Mesodermal cell (in vitro differentiated cells): ENCODE results near the gene CMTR2.
"Not testable (repeated sequence)": the region's sequence is repeated elsewhere in the genome, so short reads cannot be mapped to it uniquely, and the experiment has no call there.

Source experiments
- H3K27ac ChIP-seq: 2 replicates; pipeline ENCODE4 v1.7.0; 2013; ENCODE audit warnings: mild to moderate bottlenecking, low read depth, low read length, moderate library complexity; ENCODE audit not compliant: severe bottlenecking
- H3K36me3 ChIP-seq: 2 replicates; pipeline ENCODE4 v1.7.1; 2013; ENCODE audit warnings: mild to moderate bottlenecking, low read length, moderate library complexity; ENCODE audit not compliant: control insufficient read depth, insufficient read depth
- H3K4me1 ChIP-seq: one replicate; pipeline ENCODE4 v1.7.1; 2013; ENCODE audit warnings: mild to moderate bottlenecking, low read length; ENCODE audit not compliant: insufficient read depth, control insufficient read depth, poor library complexity, severe bottlenecking
- H3K4me3 ChIP-seq: 2 replicates; pipeline ENCODE4 v1.7.0; 2013; ENCODE audit warnings: low read length, control low read depth, mild to moderate bottlenecking; ENCODE audit not compliant: insufficient read depth, poor library complexity, severe bottlenecking; ENCODE audit errors: extremely low read depth
- H3K9me3 ChIP-seq: 2 replicates; pipeline ENCODE4 v1.7.1; 2013; ENCODE audit warnings: mild to moderate bottlenecking, low read length, moderate library complexity; ENCODE audit not compliant: control insufficient read depth
- WGBS, 2 experiments: methylation state at CpG; one replicate each; pipeline ENCODE4 v1.1.5; 2013; ENCODE audit warnings: missing lambda C conversion rate in 2 of 2; ENCODE audit not compliant: insufficient coverage in 2 of 2; 5-methylcytosine and 5-hydroxymethylcytosine counted together

CMTR2 gene

DNA sequence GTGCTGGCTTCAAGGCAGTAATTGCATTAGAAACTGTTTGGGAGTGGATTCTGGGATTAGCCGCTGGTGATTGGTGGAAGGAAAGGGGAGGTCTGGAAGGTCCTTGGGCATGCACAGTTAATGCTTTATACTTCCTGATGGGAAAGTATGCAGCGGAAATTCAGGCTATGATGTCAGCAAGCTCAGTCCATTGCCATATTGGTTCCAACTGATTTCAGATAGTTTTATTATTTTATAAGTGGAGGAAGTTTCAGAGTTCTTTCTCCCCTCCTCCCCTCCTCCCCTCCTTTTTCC lies 8.1 kb upstream of the CMTR2 start:
- WGBS, 2 experiments = 95 to 100% methylated on average over 1 to 2 of the region's 2 CpGs
- Histone ChIP-seq H3K9me3 (no peaks in the 10 kb centered on the region), H3K4me3 (no peak overlapping the region), H3K27ac (no peak overlapping the region), H3K4me1 (no peaks in the 10 kb centered on the region), H3K36me3 (no peaks in the 10 kb centered on the region)

DNA sequence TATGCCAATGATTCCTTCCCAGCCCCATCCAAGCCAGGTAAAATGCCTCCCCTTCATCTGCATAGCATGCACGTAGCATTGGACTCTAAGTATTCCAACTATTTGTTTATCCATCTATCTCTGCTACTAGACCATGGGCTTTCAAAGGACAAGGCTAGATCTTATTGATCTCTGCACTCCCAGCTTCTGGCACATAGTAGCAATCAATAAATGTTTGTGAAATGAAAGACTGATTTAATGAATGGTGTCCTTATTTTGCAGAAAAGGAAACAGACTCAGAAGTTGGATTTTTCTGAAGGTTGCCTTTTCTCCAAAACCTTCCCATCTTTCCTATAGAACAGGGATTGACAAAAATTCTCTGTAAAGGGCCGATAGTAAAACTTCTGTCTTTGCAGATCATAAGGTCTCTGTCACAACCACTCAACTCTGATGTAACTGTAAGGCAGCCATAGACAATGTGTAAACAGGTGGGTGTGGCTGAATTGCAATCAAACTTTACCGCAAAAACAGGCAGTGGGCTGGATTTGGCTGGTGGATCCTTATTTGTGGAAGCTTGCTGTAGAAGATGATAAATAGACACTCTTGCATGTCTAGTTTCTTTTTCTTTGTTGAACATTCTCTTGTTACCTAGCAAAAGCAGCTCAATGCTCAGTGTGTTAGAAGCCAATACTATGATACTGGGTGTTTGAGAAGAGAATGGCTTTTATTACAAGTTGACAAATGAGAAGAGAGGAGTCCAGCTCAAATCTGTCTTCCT lies 7.6 kb upstream of the CMTR2 start:
- no peaks in the 10 kb centered on the region for H3K36me3 ChIP-seq
- no peak overlapping the region for H3K4me3 ChIP-seq
- no peaks in the 10 kb centered on the region for H3K4me1 ChIP-seq
- 84 to 100% methylated on average over 2 of the region's 3 CpGs for WGBS, 2 experiments
- no peak overlapping the region for H3K27ac ChIP-seq
- H3K9me3 ChIP-seq = no peaks in the 10 kb centered on the region

DNA sequence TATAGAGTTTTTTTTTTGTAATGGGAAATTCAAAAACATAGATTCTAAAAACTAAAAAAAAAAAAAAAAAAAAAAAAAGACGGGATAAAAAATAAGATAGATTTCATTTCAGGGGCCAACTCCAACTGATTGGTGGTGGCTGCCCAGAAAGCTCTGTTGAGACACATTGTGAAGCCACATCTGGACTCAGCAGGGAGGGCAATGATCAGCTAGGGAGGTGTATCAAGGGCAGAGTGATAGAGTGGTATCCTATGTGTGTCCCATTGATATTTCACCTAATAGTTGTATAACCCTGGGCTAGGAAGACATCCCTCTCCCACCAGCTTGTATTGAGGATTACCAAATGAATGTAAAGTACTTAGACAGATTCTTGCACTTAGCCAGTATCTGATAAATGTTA lies 6.7 kb upstream of the CMTR2 start:
- no peak overlapping the region for H3K4me3 ChIP-seq
- no CpG with 5 or more reads among the region's 1 CpG for WGBS, 2 experiments
- no peaks in the 10 kb centered on the region for H3K9me3 ChIP-seq
- H3K27ac ChIP-seq = no peak overlapping the region
- no peaks in the 10 kb centered on the region for H3K36me3 ChIP-seq
- H3K4me1 ChIP-seq = no peaks in the 10 kb centered on the region

DNA sequence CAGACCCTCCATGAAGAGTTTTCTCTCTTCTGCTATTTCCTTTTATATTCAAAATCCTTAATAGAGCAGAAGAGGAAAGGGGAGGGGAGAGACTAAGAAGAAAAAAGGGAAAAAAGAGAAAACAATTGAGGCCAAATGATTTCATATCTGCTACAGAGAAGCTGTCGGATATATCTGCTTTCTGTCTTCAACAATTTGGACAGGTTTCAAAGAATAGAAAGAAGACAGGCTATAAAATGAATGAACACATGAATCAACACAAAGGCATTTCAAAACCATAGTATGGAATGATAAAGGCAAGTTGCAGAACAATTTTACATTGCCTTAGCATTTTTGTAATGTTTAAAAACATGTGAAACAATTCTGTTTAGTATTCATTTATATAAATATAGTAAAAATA lies 4.7 kb upstream of the CMTR2 start:
- no peaks in the 10 kb centered on the region for H3K9me3 ChIP-seq
- H3K36me3 ChIP-seq = no peaks in the 10 kb centered on the region
- H3K4me3 ChIP-seq = no peak overlapping the region
- no peak overlapping the region for H3K27ac ChIP-seq
- H3K4me1 ChIP-seq = no peaks in the 10 kb centered on the region
- 100% methylated on average over 1 of the region's 1 CpG for WGBS, 2 experiments

DNA sequence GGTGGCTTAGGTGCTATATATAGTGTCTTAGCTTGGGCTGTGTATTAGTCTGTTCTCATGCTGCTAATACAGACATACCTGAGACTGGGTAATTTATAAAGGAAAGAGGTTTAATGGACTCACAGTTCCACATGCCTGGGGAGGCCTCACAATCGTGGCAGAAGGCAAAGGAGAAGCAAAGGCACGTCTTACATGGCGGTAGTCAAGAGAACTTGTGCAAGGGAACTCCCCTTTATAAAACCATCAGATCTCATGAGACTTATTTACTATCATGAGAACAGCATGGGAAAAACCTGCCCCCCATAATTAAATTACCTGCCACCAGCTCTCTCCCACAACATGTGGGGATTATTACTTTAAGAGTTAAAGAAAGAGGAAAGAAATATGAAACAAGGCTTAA lies 2.9 kb upstream of the CMTR2 start:
- H3K36me3 ChIP-seq, H3K9me3 ChIP-seq, H3K4me3 ChIP-seq, H3K4me1 ChIP-seq, H3K27ac ChIP-seq: not testable (repeated sequence)
- WGBS, 2 experiments = 90% methylated on average over 2 of the region's 3 CpGs; no CpG with 5 or more reads in 1 of the 2 experiments

DNA sequence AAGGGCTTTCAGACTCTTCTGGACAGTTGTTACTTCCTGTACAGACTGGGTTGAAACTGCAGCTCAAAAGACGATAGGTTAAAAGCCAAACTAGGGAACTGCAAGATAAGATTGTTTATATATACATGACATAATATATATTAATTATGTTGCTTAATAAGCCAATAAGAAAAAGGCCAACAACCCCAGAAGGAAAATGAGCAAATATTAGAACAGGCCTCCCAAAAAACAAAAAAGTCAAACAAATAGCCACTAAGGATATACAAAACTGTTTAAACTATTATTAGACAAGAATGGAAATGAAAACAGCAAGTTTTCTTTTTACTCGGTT lies 495 bp upstream of the CMTR2 start:
- peaks cover 5% of the 10 kb centered on the region for H3K4me1 ChIP-seq
- H3K27ac ChIP-seq = peak overlapping the region; percentile 94
- H3K9me3 ChIP-seq = no peaks in the 10 kb centered on the region
- peak overlapping the region; percentile 77 for H3K4me3 ChIP-seq
- H3K36me3 ChIP-seq = peaks cover 27% of the 10 kb centered on the region
- 100% methylated on average over 1 of the region's 2 CpGs; no CpG with 5 or more reads in 1 of the 2 experiments for WGBS, 2 experiments

DNA sequence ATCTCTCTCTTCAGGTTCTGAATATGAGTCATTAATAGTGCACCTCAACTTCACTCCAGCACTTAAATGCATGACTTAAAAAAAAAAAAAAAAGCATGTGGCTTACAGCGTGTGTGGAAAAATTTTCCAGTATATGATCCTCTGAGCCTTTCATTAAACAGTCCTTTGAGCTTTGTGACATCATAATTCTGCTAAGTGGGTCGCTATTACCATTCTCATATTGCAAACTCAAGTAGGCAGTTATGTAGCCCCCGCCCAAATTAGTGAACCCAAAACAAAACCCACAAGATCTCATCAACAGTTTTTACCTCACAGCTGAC lies 672 bp downstream of the CMTR2 start:
- peak overlapping the region; percentile 77 for H3K4me3 ChIP-seq
- no peaks in the 10 kb centered on the region for H3K9me3 ChIP-seq
- WGBS, 2 experiments = 0 to 30% methylated on average over 2 of the region's 3 CpGs
- H3K27ac ChIP-seq = peak overlapping the region; percentile 94
- H3K36me3 ChIP-seq = peaks cover 37% of the 10 kb centered on the region
- peaks cover 5% of the 10 kb centered on the region for H3K4me1 ChIP-seq

DNA sequence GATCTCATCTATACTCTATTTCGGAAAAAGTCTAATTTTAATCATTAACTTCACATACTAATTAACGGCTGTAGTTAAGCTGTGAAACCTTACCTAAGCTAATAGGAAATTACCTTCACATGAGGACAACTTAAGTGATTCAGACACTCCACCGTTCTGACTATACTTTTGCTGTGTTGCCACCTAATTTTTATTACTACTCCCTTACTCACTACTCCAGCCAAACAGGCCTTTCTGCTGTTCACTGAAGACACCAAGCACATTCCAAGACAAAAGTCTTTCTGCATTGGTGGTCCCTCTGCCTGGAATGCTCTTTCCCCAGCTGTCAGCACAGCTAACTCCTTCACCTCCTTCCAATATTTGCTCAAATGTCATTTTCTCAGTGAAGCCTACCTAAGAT lies 1.3 kb downstream of the CMTR2 start:
- Histone ChIP-seq H3K27ac (peak overlapping the region; percentile 94), H3K4me3 (peak overlapping the region; percentile 77), H3K4me1 (peaks cover 5% of the 10 kb centered on the region), H3K36me3 (peaks cover 44% of the 10 kb centered on the region), H3K9me3 (no peaks in the 10 kb centered on the region)
- WGBS, 2 experiments = 79 to 94% methylated on average over 3 of the region's 3 CpGs

DNA sequence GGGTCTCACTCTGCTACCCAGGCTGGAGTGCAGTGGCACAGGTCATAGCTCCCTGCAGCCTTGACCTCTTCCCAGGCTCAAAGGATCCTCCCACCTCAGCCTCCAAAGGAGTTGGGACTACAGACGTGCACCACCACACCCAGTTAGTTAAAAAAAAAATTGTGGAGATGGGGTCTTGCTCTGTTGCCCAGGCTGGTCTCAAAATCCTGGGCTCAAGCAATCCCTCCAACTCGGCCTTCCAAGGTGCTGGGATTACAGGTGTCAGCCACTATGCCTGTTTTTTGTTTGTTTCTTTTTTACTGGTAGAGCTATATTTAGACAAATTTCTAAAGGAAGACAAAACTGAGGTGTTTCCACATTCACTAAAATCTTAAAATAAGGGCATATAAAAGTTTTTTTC lies 1.7 kb downstream of the CMTR2 start:
- Histone ChIP-seq H3K4me1 (peaks cover 5% of the 10 kb centered on the region), H3K27ac (no peak overlapping the region), H3K9me3 (no peaks in the 10 kb centered on the region), H3K4me3 (no peak overlapping the region), H3K36me3 (peaks cover 46% of the 10 kb centered on the region)
- WGBS, 2 experiments = 100% methylated on average over 1 of the region's 2 CpGs; no CpG with 5 or more reads in 1 of the 2 experiments

DNA sequence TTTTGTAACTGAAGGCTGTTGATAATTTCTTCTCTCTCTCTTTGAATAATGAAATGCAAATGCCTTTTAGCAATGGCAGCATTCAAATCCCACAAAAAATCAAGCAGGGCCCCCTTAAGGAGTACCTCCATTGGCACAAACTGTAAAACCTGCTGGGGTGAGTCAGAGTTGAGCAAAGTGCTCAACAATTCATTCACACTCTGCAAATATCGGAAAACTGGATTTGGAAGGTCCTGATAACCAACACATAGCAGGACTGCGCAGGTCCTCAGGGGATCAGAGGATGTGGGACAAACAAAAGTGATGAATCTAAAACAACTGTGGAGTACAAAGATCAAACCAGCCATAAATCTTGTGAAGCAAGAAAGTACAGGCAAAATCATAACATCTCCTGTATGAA lies 5.6 kb downstream of the CMTR2 start:
- H3K36me3 ChIP-seq = peaks cover 46% of the 10 kb centered on the region
- H3K27ac ChIP-seq = no peak overlapping the region
- no peaks in the 10 kb centered on the region for H3K9me3 ChIP-seq
- H3K4me3 ChIP-seq = no peak overlapping the region
- H3K4me1 ChIP-seq = peaks cover 5% of the 10 kb centered on the region
- 80% methylated on average over 1 of the region's 2 CpGs; no CpG with 5 or more reads in 1 of the 2 experiments for WGBS, 2 experiments

DNA sequence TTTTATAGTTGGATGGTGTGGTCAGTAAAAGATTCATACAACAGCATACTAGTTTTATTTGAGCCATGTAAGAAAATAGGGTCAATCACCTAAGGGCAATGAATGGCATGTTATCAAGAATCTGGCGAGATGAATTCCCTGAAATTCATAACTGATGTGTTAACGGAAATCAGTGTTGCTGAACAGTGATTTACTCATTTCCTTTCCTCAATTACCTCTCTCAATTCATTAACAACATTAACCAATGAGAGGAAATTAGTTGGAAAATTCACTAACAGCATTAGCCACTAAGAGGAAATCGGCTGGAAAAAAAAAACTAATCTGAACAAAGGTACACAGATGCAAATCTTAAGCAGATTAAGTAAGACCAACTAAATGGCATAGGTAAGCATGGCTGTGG lies 6.3 kb downstream of the CMTR2 start:
- H3K4me3 ChIP-seq = no peak overlapping the region
- no peak overlapping the region for H3K27ac ChIP-seq
- 100% methylated on average over 1 of the region's 3 CpGs; no CpG with 5 or more reads in 1 of the 2 experiments for WGBS, 2 experiments
- no peaks in the 10 kb centered on the region for H3K9me3 ChIP-seq
- H3K36me3 ChIP-seq = peaks cover 46% of the 10 kb centered on the region
- H3K4me1 ChIP-seq = peaks cover 2% of the 10 kb centered on the region
